ENCODE measurements around the gene RABL6.
"Not testable (repeated sequence)": the region's sequence is repeated elsewhere in the genome, so short reads cannot be mapped to it uniquely, and the experiment has no call there.

RABL6 gene

DNA sequence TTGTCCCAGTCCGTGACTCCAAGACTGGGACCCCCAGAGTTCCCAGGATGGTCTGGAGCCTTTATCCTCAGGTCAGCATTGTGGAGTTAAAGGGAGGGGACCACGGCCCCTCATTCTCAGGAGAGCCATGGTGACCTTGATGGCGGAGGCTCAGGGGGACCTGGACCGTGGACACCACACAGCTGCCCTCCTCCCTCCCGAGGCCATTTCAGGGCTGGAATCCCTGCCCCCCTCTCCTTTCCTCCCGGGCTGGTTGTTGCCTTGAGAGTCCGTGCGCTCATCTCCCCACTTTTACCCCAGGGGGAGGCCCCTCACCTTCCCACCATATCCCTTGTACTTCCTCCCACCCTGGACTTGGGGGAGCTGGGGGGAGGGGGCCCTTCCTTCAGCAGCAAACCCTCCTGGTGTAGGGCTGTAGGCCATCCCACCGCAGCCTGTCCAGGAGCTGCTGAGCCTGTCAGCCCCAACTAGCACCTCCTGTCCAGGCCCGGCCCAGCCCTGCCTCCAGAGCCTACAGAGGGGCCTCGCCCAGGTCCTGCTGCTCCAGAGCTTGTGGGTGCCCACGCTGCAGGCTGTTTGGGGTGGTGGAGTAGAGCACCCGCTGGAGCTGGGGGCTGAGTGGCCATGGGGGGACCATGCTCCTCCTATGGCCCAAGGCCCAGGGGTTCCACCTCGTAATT, 20.2 kb downstream of the RABL6 start:
- peaks cover 60% of the 10 kb centered on the region for H3K36me3 ChIP-seq (ENCODE audit: control insufficient read depth, low read depth, low read length)
- H3K9ac ChIP-seq (ENCODE audit: low read length) = no peak overlapping the region
- H3K4me1 ChIP-seq (ENCODE audit: control insufficient read depth, low read depth, low read length) = no peaks in the 10 kb centered on the region
- H3K9me3 ChIP-seq (ENCODE audit: control insufficient read depth, low read depth, low read length) = no peaks in the 10 kb centered on the region
- H3K27ac ChIP-seq (ENCODE audit: low read length) = no peak overlapping the region
- no peaks in the 10 kb centered on the region for H3K27me3 ChIP-seq (ENCODE audit: control insufficient read depth, insufficient read depth, low read length)
- H3K4me3 ChIP-seq (ENCODE audit: low read length) = no peak overlapping the region

DNA sequence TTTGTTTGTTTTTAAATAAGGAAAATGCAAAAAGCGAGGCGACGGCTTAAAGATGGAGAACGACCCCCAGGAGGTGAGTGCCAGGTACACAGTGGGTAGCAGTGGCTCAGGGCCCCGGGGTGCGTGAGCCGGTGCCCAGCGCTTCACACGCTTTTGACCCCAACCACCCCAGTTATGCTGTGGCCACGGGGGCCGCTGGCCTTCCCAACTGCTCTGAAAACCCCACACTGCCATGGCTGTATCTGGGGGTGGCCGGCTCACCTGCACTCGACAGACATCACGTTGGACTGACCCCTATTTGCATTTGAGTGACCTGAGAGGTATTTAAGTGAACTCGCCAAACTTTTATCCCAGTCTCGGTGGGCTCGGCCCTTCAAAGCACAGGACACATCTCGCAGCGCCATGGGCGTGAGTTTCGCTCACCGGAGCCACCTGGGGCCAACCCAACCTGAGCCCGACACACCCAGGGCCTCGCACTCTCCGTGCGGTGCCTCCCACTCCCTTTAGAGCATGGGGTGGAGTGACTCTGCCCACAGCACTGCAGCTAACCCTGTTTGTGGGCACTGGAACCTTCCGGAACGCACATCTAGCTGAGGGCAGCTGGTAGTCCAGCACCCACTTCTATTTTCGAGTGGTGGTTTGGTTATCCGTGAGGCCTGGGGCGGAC, 20.9 kb downstream of the RABL6 start:
- H3K27me3 ChIP-seq (ENCODE audit: control insufficient read depth, insufficient read depth, low read length) = no peaks in the 10 kb centered on the region
- H3K9me3 ChIP-seq (ENCODE audit: control insufficient read depth, low read depth, low read length) = no peaks in the 10 kb centered on the region
- H3K9ac ChIP-seq (ENCODE audit: low read length) = no peak overlapping the region
- peaks cover 56% of the 10 kb centered on the region for H3K36me3 ChIP-seq (ENCODE audit: control insufficient read depth, low read depth, low read length)
- no peak overlapping the region for H3K4me3 ChIP-seq (ENCODE audit: low read length)
- no peaks in the 10 kb centered on the region for H3K4me1 ChIP-seq (ENCODE audit: control insufficient read depth, low read depth, low read length)
- no peak overlapping the region for H3K27ac ChIP-seq (ENCODE audit: low read length)

DNA sequence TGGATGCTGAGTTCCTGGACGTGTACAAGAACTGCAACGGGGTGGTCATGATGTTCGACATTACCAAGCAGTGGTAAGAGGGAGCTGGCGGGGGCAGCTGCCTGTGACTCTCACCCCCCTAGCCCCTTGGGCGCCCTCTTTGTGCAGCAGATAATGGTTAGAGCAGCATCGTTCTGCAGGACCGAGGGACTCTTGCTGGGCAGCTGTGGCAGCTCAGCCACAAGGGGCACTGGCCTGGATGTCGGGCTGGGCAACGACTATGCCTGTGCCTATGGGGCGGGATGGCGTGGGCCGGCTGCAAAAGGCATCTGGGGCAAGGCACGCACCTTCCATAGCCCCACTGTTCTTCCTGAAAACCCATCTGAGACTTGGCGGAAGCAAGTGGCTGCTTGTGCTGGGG, 21.7 kb downstream of the RABL6 start:
- H3K9ac ChIP-seq (ENCODE audit: low read length) = no peak overlapping the region
- H3K4me3 ChIP-seq (ENCODE audit: low read length) = no peak overlapping the region

DNA sequence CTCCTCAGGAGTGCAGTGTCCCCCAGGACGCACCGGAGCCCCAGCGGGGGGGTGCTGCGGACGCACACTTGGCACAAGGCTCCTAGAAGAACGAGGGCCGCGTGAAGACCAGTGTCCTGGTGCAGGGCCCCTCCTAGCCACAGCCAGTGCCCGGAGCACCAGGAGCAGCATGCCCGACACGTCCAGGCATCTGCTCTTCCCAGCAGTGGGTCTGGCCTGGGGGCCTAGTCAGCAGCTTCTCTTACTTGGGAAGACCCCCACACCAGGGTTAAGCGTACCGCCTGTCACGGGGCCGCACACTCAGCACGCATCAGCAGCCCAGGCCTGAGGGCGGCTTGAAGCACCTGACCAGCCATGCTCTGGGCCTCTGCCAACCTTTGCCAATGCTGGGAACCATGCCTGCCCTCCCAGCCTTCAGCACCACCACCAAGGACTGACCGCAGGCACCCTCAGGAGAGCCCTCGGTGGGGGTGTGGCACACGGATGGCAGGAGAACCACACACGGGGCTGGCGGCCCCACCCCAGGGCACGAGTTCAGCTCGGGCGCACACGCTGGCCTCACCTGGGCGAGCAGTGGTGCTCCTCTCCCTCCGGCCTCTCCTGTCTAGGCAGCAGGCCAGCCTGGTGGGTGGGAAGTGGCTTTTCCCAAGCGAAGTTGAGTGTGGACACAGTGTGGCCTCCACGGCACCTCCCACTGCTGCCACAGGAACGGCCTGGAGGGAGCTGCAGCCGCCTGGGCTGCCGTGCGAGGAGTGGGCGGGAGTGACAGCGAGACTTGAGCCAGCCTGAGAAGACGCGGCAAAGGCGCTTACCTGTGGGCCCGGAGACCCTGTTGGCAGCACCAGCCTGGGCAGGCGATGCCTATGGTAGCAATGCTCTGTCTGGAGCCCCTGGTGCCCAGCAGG, 22.5 kb downstream of the RABL6 start:
- H3K36me3 ChIP-seq (ENCODE audit: control insufficient read depth, low read depth, low read length) = peaks cover 53% of the 10 kb centered on the region

More for the DNA sequence above, 21.7 kb downstream of the RABL6 start:
- H3K27me3 ChIP-seq (ENCODE audit: control insufficient read depth, insufficient read depth, low read length) = no peaks in the 10 kb centered on the region
- H3K4me1 ChIP-seq (ENCODE audit: control insufficient read depth, low read depth, low read length) = no peaks in the 10 kb centered on the region
- no peak overlapping the region for H3K27ac ChIP-seq (ENCODE audit: low read length)
- no peaks in the 10 kb centered on the region for H3K9me3 ChIP-seq (ENCODE audit: control insufficient read depth, low read depth, low read length)
- H3K36me3 ChIP-seq (ENCODE audit: control insufficient read depth, low read depth, low read length) = peaks cover 53% of the 10 kb centered on the region

GRCh38 chr9:136831002-136831719, 23.4 kb downstream of the RABL6 start:
- H3K36me3 ChIP-seq (ENCODE audit: control insufficient read depth, low read depth, low read length) = peaks cover 46% of the 10 kb centered on the region
- no peak overlapping the region for H3K27ac ChIP-seq (ENCODE audit: low read length)

More for the DNA sequence above, 22.5 kb downstream of the RABL6 start:
- Histone ChIP-seq H3K9ac (ENCODE audit: low read length) (no peak overlapping the region), H3K9me3 (ENCODE audit: control insufficient read depth, low read depth, low read length) (no peaks in the 10 kb centered on the region), H3K4me1 (ENCODE audit: control insufficient read depth, low read depth, low read length) (no peaks in the 10 kb centered on the region), H3K4me3 (ENCODE audit: low read length) (no peak overlapping the region), H3K27ac (ENCODE audit: low read length) (no peak overlapping the region), H3K27me3 (ENCODE audit: control insufficient read depth, insufficient read depth, low read length) (no peaks in the 10 kb centered on the region)

DNA sequence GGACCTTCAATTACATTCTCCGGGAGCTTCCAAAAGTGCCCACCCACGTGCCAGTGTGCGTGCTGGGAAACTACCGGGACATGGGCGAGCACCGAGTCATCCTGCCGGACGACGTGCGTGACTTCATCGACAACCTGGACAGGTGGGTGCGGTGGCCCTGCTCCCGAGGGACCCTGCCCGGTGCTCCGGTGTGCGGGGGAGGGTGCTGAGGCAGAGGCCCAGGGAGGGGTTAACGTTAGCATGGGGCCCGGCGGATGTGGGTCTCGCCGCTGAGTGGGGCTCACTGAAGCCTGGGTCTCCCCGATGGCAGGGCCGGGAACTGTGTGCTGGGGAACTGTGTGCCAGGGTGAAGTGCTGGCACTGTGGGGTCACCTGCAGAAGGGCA, 24.0 kb downstream of the RABL6 start:
- Histone ChIP-seq H3K9me3 (ENCODE audit: control insufficient read depth, low read depth, low read length) (no peaks in the 10 kb centered on the region), H3K4me3 (ENCODE audit: low read length) (no peak overlapping the region), H3K36me3 (ENCODE audit: control insufficient read depth, low read depth, low read length) (peaks cover 42% of the 10 kb centered on the region)

More at GRCh38 chr9:136831002-136831719, 23.4 kb downstream of the RABL6 start:
- H3K27me3 ChIP-seq (ENCODE audit: control insufficient read depth, insufficient read depth, low read length) = no peaks in the 10 kb centered on the region
- H3K4me1 ChIP-seq (ENCODE audit: control insufficient read depth, low read depth, low read length) = no peaks in the 10 kb centered on the region
- H3K9me3 ChIP-seq (ENCODE audit: control insufficient read depth, low read depth, low read length) = no peaks in the 10 kb centered on the region
- no peak overlapping the region for H3K4me3 ChIP-seq (ENCODE audit: low read length)
- no peak overlapping the region for H3K9ac ChIP-seq (ENCODE audit: low read length)

GRCh38 chr9:136832581-136832980, 24.8 kb downstream of the RABL6 start:
- H3K4me1 ChIP-seq (ENCODE audit: control insufficient read depth, low read depth, low read length) = no peaks in the 10 kb centered on the region
- no peaks in the 10 kb centered on the region for H3K27me3 ChIP-seq (ENCODE audit: control insufficient read depth, insufficient read depth, low read length)
- H3K9ac ChIP-seq (ENCODE audit: low read length) = no peak overlapping the region
- H3K36me3 ChIP-seq (ENCODE audit: control insufficient read depth, low read depth, low read length) = peaks cover 35% of the 10 kb centered on the region
- no peak overlapping the region for H3K4me3 ChIP-seq (ENCODE audit: low read length)
- H3K9me3 ChIP-seq (ENCODE audit: control insufficient read depth, low read depth, low read length) = no peaks in the 10 kb centered on the region
- H3K27ac ChIP-seq (ENCODE audit: low read length) = no peak overlapping the region

More for the DNA sequence above, 24.0 kb downstream of the RABL6 start:
- no peak overlapping the region for H3K9ac ChIP-seq (ENCODE audit: low read length)
- no peak overlapping the region for H3K27ac ChIP-seq (ENCODE audit: low read length)
- no peaks in the 10 kb centered on the region for H3K27me3 ChIP-seq (ENCODE audit: control insufficient read depth, insufficient read depth, low read length)
- no peaks in the 10 kb centered on the region for H3K4me1 ChIP-seq (ENCODE audit: control insufficient read depth, low read depth, low read length)

DNA sequence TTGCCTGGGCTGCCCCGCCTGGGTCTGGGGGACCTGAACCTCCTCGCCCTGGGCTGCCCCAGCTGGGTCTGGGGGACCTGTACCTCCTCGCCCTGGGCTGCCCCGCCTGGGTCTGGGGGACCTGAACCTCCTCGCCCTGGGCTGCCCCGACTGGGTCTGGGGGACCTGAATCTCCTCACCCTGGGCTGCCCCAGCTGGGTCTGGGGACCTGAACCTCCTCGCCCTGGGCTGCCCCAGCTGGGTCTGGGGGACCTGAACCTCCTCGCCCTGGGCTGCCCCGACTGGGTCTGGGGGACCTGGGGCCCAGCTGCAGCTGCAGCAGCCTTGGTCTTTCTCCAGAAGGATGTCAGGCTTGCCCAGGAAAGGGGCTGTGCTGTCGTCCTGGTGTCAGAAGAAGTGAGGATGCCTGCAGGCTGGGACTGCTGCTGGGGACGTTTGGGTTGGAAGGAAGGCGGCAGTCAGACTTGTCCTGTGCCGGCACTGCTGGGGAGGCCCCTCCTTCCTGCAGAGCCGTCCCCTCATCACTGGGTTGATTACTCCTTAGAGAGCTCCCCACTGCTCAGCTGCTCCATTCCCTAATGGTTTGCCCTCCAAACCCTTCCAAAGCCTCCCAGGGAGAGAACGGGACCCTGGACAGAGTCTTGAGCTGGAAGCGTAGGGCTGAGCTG, 25.8 kb downstream of the RABL6 start:
- H3K4me3 ChIP-seq (ENCODE audit: low read length); H3K27me3 ChIP-seq (ENCODE audit: control insufficient read depth, insufficient read depth, low read length); H3K4me1 ChIP-seq (ENCODE audit: control insufficient read depth, low read depth, low read length); H3K27ac ChIP-seq (ENCODE audit: low read length); H3K9me3 ChIP-seq (ENCODE audit: control insufficient read depth, low read depth, low read length); H3K9ac ChIP-seq (ENCODE audit: low read length): not testable (repeated sequence)
- H3K36me3 ChIP-seq (ENCODE audit: control insufficient read depth, low read depth, low read length) = peaks cover 32% of the 10 kb centered on the region

- Histone ChIP-seq H3K4me1 (ENCODE audit: control insufficient read depth, low read depth, low read length) (peaks cover 4% of the 10 kb centered on the region), H3K27ac (ENCODE audit: low read length) (no peak overlapping the region), H3K9me3 (ENCODE audit: control insufficient read depth, low read depth, low read length) (no peaks in the 10 kb centered on the region), H3K4me3 (ENCODE audit: low read length) (no peak overlapping the region), H3K9ac (ENCODE audit: low read length) (no peak overlapping the region), H3K36me3 (ENCODE audit: control insufficient read depth, low read depth, low read length) (peaks cover 27% of the 10 kb centered on the region), H3K27me3 (ENCODE audit: control insufficient read depth, insufficient read depth, low read length) (no peaks in the 10 kb centered on the region)
These were observed 27.6 kb downstream of the RABL6 start for GRCh38 chr9:136835162-136835931.
